HG03135 (cell line): ENCODE data around the gene ABHD6.
"Not testable (repeated sequence)": the region's sequence is repeated elsewhere in the genome, so short reads cannot be mapped to it uniquely, and the experiment has no call there.

Experiments
- ATAC-seq: cut with Tn5 transposase; IDR thresholded peaks from one replicate; pipeline ENCODE4 v1.9.1; 2021; ENCODE audit warnings: mild to moderate bottlenecking, moderate library complexity; ENCODE audit not compliant: unreplicated experiment

The ABHD6 gene

GRCh38 chr3:58237238-58237940 is at the start of gene ABHD6:
Gene ABHD6 (plus strand): TSS chr3:58237792. CDS start chr3:58256587, 18,795 bp downstream.
- peak; percentile 74 for ATAC-seq

- ATAC-seq, result no peak
These were observed 49.4 kb upstream of the ABHD6 start for GRCh38 chr3:58188173-58188564.

DNA sequence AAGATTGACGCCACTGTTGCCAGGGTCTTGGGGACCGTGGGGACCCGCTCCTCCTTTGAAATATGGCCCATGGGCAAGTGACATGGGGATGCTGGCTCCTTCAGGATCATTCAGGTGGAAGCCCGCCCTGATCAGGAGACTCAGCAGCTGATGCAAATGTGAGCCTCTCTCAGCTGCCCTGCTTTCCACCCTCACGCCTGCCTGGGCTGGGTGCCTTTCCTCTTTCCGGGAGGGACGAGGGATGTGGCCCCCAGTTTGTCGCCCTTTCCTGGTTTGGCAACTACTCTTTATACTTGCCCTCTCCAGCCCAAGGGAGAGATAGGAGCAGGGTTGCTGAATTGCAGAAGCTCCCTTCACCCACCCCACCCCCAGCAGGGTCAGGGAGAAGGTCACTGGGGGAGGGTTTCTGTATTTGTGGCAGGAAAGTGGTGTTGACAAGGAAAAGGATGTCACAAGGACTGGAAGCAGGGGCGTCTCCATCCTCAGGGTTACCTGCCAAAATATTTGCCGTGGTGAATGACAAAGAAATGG is 48.6 kb upstream of the ABHD6 start:
- no peak for ATAC-seq

DNA sequence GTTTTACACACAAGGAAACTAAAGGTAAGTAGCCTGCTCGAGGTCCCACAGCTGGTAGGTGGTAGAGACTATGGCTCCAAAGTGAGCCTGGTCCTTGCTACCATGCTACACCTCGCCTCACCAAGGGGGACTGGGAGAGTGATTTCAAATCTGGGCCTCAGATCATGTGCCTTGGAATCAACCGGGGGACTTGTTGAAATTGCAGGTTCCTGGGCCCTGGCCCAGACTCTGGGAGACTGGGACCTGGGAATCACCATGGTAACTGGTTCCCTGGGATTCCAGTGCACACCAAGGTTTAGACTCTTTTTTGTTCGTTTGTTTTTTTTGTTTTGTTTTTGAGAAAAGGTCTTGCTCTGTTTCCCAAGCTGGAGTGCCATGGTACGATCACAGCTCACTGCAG is 47.9 kb upstream of the ABHD6 start:
- ATAC-seq, result no peak

GRCh38 chr3:58190291-58190690 is 47.3 kb upstream of the ABHD6 start:
- no peak for ATAC-seq

DNA sequence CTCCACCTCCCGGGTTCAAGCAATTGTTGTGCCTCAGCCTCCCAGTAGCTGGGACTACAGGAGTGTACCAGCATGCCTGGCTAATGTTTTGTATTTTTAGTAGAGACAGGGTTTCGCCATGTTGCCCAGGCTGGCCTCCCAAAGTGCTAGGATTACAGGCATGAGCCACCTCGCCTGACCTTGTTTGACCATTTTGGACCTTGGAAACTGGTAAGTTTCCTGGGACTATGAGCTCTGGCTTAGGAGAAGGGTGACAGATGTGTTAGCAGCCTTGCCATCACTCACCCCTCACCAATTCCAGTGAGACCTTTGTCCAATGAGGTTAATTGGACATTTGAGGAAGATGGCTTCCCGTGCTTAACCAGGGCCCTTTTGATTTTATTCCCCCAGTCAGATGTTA is 46.7 kb upstream of the ABHD6 start:
- ATAC-seq, result no peak

DNA sequence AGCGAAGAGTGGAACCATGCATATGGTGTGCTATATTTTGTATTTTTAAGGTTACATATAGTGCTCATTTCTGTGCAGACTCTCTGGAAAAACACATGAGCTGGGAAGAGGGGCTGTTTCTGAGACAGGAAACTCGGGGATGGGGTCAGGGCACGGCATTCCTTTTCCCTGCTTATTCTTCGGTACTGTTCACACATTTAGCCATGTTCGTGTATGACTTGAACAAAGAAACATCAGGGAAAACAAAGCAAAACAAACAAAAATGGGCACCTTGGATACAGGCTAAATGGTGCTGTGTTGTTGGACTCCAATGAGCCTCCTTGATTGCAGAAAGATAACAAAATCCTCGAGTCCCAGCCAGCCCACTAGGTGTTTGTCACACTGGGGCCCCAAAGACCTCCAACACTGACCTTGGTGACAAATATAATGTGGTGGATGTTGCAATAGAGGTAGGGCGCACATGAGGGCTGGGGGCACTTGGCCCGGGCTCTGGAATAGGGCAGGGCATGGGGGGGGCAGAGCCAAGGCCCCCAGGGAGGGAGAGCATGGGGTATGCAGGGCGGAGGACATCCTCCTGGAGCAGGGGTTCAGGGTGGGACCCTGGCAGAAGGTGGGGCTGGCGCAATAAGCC is 46.1 kb upstream of the ABHD6 start:
- no peak for ATAC-seq

DNA sequence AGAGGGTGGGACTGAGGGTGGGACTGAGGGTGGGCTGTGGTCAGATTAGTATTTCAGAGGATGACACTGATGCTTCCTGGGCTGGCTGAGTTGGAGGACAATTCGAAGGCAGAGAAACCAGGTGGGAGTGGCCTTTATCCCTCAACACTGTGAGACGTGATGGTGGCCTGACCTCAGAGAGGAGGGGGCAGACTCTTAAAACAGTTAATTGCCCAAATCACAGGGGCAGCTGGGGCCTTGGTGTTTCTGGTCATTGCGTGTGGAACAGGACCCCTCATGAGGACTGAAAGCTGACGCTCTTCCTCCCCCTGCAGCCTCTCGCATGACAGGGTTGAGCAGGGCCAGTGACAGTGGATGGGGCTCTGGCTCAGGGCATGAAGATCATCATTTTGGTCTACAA is 45.5 kb upstream of the ABHD6 start:
- no peak for ATAC-seq

DNA sequence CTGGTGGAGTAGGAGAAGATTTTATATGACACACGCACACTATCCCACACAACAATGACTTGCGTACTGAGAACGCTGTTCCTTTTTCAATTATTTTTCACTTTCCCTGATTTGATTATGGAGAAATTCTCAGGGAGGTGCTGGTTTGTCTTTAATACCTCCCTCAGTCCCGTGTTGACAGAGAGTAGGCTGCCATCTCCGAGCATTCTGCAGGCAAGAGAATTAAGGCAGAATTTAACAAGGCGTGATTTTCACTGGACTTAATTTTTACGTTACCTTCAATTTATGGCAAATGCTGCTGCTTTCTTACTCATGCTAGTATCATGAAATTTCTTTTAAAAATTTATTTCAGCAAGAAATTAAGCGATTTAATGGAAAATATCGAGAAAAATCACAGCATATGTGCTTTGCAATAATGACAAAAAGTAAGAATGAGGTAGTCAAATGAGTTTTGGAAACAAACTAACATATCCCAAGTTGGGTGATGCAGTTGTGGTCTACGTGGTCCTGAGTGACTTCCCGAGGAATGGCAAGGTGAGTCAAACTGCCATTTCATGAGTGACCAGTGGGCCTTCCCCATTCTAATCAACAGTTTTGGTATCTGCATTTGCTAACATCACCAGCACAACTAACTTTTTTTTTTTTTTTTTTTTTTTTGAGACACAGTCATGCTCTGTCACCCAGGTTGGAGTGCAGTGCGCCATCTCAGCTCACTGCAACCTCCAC is 43.7 kb upstream of the ABHD6 start:
- ATAC-seq, result no peak

- no peak for ATAC-seq
These were observed 40.0 kb upstream of the ABHD6 start for GRCh38 chr3:58197588-58197987.

DNA sequence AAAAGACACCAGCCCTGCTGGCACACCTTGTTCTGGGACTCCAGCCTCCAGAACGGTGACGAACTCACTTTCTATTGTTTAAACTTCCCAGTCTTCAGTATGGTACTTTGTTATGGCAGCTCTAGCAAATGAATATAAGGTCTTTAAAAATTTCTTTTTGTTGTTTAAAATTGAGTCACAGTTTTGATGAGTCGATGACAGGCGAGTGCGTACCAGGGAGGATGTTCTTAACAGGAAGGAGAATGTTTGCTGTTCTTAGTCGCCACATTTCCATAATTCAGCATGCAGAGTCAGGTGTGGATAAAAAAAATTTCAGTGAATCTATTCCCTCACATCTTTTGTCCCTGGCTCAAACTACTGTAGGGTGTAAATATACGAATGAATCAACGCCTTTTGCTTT is 39.2 kb upstream of the ABHD6 start:
- no peak for ATAC-seq

DNA sequence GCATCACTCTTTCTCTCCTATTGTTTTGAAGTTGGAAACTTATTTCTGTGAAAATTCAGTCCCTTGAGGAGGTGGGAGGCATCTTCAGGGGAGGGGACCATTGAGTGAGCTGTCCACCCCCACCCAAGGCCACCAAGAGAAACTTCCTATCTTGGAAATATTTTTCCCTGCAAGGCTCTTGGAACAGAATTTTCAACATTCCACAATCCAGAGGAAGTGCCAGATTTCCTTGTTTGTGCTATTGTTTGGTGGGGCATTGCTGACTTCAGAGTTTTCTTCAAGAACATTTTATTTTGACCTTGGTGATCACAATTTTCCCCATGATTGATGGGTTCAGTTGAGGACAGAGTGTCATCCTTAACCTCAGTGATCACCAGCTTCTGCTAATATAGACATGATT is 38.8 kb upstream of the ABHD6 start:
- ATAC-seq, result no peak

DNA sequence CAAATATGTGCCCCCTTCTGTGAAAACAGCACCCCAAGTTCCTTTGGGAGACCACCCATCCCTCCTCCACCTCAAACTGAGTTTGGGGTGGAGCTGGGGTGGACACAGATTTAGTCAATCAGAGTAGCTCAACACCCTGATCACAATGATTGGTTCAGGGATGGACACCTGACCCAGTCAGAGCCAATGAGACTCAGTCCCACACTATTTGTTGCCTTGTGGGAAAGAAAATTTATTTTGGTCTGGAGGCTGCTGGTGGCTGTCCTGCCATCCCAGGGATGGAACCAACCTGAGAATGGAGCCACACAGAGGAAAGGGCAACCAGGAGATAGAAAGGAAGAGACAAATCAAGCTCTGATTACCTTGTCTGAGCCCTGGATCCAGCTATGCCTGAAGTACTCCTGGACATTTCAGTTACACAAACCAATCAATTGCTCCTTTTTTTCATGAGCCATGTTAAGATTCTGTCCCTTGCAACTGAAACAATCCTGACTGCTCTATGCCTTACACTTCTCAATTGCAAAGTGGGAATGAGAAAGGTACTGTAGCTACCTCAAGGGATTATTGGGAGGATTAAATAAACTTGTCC is 37.4 kb upstream of the ABHD6 start:
- no peak for ATAC-seq

- ATAC-seq, result no peak
These were observed 36.7 kb upstream of the ABHD6 start for GRCh38 chr3:58200846-58201355.

DNA sequence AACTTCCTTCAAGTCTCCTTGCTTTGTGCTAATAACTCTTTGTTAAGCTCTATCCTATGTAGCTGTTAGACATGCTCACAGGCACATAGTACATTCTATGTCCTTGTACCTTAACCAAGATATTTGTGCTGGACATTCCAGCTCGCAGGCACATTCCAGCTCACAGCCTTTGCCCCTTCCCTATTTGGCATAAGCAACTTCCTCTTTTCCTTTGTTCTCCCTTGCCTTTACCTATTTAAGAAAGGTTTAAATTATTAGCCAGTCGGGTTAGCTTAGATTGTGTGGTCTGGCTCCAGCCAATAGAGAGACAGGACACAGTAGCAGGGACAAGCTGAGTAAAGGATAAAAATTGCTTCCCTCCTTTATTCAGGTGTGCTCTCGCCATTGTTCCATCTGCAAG is 36.1 kb upstream of the ABHD6 start:
- not testable (repeated sequence) for ATAC-seq

DNA sequence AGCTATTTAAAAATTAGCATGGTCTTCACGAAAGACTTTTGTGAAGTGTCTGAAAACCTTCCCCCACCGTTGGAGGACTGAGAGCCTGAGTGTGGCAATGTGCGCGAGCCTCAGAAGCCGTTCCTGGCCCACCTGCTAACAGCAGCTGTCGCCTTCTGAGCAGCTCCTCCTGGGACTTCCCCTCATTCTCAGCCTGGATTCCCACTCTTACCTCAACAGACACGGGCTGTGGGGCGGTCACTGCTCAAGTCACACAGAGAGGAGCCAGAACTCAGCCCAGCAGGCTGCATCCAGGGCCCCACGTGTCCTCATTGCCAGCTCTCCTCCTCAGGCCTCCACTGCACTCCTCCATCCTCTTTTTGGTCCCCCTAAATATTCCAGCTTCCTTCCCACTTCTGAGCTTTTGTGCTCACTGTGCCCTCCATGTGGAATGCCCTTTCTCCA is 34.7 kb upstream of the ABHD6 start:
- no peak for ATAC-seq

DNA sequence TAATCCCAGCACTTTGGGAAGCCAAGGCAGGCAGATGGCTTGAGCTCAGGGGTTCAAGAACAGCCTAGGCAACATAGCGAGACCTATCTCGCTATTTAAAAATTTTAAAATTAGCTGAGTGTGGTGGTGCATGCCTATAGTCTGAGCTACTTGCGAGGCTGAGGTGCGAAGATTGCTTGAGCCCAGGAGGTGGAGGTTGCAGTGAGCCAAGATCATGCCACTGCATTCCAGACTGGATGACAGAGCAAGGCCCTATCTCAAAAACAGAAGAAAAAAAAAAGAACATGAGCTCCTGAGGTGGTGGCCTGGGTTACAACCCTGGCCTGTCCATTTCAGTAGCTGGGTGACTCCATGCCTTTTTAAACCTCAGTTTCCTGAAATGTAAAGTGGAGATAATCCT is 34.1 kb upstream of the ABHD6 start:
- no peak for ATAC-seq

DNA sequence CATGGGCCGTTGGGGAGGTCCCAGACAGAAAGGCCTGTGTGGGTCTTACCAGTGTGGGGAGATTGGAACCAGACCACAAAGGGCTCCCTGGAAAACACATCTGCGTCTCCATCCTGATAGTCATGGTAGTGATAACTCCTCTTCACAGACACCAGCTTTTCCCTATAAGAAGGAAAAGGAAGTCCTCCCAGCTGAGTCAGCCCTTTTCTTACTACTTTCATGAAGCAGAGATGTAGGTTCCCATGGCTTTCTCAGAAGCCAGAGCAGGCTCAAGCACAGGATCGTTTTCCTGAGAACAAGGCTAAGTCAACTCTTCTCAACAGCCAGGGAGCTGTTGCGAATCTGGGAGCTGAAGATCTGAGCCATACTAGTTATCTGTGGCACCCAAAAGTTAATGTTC is 32.9 kb upstream of the ABHD6 start:
- no peak for ATAC-seq

DNA sequence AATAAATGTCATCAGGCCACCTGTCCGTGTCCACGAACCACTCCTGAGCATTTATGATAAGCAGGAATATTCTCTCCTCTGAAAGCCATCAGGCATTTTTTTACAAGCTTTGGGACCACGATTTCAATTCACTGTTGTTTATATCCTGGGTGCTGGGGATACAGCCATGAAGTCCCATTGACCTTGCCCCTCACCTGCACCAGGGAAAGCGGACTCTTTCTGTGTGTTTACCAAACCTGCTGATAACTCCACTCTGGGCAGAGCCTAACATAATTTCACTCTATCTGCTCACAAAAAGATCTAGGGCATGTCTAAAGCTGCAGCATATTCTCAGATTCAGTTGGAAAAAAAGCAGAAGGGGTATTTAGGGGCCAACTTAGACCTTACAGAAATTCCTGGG is 31.6 kb upstream of the ABHD6 start:
- no peak for ATAC-seq

GRCh38 chr3:58206406-58207011 is 31.1 kb upstream of the ABHD6 start:
- no peak for ATAC-seq

DNA sequence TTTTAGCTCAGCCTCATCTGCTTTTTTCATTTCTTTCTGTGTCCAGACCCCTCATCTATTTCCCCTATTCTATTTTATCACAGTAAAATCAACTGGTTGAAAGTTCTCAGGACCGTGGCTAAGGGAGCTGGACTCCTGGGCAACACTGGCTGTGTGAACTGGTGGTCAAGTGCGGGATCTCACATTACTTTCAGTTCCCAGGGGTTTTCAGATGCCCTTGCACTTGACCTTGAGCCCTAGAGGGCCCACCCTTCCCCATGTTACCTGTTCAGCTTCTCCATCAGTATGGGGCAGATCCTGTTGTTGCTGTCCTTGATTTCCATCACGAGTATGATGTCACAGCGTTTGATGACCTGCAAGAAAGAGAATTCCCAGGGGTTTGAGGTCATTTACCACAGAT is 29.6 kb upstream of the ABHD6 start:
- ATAC-seq, result no peak
